HG03066 (cell line): ENCODE data around the gene ETV6.
A peak's percentile ranks its signal among the peaks of the same experiment; 100 is the strongest.

Experiments used
- ATAC-seq: cut with Tn5 transposase; IDR thresholded peaks from one replicate; pipeline ENCODE4 v1.9.1; 2021; ENCODE audit warnings: low read depth; ENCODE audit not compliant: unreplicated experiment

ETV6 gene

DNA sequence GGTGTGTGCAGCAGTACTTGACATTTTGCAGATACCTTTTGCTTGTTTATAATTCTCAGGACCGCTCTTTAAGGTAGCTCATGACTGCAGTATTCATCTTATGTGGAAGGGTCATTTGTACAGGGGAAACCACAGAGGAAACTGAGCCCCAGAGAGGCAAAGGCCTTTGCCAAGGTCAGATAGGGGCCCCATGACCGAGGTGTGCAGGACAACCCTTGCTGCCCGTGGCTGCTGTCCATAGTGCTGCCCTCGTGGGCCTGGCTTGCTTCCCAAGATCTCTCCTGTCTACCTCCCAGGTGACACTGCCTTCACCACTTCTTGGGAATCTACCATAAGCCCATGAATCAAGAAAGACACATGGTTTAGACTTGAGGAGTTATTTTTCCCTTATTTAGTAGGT is 222.6 kb downstream of the ETV6 start:
- no peak for ATAC-seq

DNA sequence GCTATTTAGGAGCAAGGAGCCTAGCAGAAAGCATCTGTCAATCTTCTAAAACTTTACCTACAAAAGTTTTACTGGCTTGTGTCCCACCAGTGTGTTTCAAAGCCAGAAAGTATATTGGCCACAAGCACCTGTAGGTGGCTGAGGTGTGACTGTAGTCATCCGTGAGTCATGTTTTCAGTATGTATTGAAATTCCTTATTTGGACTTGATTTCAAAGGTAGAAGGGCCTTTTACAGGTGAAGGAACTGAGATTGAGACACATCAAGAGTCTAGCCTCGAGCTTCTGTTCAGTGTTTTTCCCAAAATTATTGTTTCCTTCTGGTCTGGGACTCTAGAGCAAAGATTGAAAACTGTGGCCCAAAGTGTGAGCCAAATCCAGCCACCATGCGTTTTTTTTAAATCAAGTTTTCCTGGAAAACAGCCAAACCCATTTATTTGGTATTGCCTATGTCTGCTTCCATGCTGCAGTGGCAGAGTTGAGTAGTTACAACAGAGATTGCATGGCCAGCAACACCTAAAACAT is 226.0 kb downstream of the ETV6 start:
- ATAC-seq, result no peak

DNA sequence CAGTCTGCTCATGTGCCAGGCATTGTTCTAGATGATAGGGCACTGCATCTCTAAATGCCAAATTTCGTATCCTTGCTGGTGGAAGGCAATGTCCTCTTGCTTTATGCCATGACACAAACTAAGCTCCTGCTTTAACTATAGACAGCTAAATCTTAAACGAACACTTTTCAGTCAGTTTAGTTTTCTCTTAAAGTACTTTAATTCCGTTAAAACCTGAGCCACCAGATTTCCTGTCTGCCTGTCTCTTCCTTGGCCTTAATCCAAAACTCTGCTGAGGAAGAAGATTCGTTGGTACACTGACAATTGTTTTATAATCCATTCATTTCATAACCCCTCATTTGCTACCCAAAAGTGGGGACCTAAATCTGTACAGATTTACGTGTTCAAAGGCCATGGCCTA is 226.8 kb downstream of the ETV6 start:
- ATAC-seq, result no peak

DNA sequence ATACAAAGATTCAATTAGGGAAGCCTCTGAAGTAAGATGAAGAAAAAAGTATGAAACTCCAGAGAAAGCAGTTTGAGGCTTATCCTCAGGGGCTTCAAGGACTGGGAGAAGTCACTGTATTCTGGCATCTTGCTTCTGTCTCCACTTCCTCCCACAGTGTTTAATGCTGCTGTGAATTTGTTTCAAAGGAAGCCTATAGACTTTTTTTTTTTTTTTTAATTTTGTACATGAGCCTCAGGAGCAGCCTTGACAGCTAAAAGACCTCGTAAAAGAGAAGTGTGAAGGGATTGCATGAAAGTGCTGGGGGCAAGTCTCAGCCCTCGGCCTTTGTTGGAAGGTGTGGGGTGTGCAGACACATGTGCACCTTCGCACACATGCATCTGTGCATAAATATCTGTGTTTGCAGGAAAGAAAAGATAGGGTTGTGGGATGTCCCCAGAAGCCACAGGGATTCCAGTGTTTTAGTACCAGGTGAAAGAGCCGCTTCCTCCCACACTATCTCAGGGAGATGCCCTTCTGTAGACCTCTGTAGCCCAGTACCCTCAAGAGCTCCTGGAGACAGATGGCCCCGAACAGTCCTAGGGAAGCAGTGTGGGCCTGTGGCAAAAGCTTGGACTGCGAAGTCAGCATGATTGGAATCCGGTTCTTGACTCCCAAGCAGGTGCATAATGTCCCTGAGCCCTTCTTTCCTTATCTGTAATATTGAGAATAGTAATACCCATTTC is 227.8 kb downstream of the ETV6 start:
- ATAC-seq, result no peak

DNA sequence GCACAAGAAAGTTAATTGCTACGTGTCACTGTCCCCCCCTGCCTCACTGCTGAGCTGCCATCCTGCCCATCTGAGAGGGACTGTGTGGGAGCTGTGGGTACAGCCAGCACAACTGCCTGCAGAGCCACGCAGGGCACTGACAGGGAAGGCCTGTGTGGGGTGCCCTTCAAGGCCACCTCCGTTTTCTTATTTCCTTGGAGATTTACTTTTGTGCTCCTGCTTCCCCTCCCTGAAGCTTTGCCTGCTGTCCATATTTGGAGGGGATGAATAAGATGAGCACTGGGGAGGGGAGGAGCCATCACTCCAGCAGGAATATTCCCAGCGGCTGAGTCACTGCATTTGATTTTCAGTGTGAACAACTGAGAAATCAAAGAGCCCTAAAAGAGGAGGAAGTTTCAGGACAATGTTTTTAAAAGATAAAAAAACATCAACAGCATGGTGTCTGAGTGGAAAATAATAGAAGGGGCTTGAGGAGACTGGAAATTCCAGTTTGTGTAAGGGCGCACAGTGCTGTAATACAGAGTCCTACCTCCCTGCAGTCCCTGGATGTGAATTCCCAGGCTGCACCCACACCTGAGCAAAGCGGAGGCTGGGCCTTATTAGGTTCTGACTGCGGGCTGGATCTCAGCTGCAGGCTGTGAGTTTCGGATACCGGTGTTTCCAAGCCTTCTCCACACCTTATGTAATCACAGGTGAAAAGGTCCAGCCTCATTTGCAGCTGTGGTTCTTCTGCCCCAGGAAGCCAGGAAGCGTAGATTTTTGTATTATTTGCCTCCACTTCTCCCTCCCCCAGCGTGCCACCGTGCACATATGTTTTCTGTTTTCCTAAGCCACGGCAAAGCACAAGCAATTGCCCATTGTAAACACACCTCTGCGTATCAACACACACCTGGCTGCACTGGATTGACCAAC is 228.7 kb downstream of the ETV6 start:
- no peak for ATAC-seq

DNA sequence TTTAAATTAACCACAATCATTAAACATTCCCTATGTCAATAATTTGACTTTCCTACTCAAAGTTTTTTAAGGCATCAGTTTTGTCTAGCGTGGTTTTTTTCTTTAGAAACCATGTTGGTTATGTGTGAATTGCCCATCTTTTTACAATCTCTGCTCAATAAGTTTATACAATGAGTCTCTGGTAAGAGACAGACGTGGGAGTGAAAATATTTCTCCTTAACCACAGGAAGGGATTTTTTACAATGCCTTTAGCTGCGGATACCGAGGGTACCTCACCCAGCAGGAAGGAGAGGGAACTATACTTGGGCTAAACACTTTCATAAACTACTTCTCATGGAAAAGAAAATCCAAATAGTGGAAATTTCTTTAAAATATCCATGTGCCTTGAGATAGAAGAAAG is 229.8 kb downstream of the ETV6 start:
- no peak for ATAC-seq

DNA sequence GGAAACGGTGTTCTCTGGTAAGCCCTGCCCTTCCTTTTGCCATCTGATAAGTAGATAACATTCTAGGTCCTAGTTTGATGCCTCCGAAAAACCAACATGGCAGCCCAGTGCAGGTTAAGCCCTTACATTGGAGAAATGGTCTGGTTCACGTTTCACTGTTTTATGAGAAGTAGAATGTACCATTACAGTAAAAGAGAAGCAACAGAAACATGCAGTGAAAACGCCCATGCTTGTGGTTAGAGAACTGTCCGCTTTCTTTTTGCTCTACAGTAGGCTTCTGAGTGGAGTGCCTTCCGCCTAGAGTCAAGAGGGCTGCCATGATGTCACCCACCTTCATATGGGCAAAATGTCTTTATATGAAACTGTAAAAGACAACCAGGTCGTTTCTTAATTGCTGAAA is 230.9 kb downstream of the ETV6 start:
- no peak for ATAC-seq

DNA sequence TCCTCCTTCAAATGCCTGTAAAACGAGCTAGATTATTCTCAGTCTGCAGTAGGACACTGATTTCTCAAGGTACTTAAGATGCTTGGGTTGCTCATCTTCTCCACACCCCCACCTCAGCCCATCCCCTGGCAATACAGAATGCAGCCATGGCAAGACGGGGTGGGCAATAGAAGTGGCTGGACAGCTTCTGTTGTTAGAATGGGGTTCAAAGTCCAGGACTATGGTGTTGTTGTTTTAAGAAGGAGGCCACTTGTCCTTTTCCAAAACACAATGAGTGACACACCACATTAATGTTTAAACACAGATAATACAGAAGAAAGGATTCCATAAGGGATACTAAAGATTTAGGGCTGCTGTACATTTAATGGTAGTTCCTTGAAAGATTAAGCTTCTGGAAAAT is 232.4 kb downstream of the ETV6 start:
- no peak for ATAC-seq

DNA sequence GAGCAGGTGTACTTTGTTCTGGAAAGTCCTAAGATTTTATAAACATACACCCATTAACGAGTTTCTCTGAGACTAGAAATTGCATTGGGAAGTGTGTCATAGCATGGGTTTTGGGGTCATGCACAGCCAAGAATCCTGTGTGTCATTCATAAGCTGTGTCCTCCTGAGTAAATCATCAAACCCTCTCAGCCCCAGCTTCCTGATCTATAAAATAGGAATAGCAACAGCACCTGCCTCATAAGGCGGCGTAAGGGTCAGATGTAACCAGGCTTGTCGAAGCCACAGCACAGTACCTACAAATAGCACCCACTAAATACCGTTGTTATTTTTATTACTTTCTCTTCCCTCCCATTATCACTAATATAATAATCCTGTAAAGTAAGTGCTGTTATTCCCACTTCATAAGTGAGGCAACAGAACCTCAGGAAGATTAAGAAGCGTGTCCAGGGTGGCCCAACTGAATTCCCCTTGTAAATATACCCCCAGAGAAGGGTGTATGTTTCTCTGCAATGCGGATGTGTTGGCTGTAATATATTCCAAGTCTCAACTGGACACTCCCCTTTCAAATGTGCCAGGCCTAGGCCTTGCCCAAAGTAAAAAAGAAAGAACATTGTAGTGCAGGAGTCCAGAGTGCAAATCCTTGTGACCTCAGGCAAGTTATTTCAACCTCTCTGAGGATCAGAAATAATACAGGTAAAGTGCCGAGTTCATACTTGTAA is 233.0 kb downstream of the ETV6 start:
- ATAC-seq, result peak; percentile 54

DNA sequence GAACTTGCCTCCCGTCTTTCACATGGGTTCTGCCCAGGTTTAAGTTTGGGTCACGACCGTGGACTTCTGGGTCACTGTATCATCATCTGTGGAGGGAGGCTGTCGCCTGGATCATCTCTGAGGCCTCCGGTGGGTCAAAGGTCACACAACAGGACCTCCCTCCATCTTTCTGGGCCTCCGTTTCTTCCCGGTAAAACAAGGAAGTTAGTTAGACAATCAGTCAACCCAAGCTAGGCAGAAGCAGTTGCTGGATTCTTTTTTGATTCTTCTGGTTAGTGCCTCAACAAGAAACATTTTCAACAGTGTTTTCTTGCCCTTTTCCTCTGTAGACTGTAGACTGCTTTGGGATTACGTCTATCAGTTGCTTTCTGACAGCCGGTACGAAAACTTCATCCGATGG is 234.6 kb downstream of the ETV6 start:
- ATAC-seq, result no peak

DNA sequence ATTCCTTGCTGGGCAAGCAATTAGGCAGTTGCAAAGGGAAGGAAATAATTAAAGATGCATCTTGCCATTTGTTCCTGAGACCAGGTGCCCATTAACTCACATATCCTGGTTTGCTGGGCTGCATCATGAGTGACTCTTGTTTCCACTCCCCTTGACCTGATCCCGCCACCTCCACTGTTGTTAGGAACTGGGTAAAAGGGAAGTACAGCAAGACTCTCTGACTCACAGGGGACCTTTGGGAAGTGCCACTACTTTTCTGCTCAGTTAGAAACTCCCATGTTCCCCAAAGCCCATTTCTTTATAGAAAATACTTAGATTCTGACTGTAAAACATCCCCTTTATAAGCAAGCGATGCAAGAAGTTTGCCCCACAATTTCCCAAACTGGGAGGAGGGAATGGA is 235.2 kb downstream of the ETV6 start:
- ATAC-seq, result no peak

DNA sequence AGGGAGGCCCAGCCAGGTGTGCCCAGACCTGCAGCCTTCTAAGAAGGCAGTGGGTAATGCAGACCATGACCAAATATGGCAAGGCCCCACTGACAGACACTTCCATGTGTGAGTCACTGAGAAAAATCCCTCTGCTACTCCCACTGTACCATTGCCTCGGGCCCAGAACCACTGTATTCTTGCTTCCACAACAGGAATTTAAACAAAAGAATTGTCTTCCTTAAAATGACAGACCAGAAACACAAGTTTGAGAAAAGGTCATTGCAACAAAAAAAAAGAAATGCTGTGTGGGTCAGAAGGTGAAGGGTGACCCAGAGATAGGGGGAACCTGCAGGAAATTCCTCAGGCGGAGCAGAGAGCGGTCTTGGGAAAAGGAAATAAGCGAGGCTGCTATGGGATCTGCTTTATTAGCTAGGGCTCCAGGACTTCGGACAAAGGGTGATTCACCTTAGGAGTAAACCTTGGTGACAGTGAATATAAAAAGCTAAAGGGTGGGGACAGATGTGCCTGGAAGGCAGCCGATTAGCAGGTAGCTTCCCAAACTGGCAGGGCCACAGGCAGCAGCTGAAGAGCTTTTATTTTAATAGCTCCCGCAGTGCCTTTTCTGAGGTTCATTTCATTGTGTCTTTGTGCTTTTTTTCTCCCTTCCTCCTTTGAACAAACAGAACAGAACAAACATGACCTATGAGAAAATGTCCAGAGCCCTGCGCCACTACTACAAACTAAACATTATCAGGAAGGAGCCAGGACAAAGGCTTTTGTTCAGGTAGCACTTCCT is 236.0 kb downstream of the ETV6 start:
- no peak for ATAC-seq

DNA sequence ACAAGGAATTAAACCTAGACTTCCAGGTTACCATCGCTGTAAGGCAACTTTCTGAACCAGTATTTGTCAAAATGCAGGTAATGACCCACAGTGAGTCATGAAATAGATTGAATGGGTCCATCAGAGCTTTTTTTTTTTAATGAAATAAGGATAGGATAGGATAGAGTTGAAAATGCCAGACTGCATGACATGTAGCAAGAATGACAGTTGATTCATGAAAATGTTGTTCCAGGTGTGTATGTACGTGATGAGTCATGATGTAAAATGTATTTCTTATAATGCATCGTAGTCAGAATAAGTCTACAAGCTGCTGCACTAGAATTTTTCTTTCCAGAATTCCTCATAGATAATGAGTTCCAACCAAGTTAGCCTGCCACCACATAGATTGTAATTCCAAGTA is 236.9 kb downstream of the ETV6 start:
- ATAC-seq, result no peak

DNA sequence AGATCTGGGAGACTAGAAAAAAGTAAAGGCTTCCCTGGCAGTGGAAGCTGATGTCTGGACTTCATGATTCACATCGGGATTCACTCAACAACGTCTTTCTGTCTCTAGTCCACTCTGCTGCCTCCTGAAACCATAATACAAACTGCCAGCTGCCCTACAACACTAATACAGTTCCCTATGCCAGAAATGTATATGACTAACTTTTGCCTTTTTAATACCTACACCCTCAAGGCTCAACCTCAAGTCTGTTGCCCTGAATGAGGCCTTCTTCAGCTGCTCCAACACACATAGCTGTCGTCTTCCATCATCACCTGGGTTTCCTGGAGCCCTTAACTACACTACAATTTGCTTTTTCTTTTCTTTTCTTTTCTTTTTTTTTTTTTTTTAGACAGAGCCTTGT is 238.6 kb downstream of the ETV6 start:
- no peak for ATAC-seq

DNA sequence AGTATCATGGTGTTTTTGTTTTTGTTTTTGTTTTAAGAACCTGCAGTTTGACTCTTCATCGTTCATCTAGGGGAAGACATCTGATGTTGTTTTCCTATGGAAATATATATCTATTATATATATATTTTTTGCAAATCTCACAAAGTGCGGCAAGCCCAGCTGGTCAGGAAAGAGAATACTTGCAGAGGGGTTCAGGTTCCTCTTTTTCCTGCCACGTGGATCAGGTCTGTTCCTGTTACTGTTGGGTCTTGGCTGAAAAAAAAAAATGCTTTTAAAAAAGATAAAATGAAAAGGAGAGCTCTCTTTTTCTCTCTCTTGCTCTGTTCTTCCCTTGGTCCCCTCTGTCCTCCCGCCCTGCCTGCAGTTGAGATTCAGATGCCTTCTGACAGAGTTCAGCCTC is 241.9 kb downstream of the ETV6 start:
- ATAC-seq, result no peak

DNA sequence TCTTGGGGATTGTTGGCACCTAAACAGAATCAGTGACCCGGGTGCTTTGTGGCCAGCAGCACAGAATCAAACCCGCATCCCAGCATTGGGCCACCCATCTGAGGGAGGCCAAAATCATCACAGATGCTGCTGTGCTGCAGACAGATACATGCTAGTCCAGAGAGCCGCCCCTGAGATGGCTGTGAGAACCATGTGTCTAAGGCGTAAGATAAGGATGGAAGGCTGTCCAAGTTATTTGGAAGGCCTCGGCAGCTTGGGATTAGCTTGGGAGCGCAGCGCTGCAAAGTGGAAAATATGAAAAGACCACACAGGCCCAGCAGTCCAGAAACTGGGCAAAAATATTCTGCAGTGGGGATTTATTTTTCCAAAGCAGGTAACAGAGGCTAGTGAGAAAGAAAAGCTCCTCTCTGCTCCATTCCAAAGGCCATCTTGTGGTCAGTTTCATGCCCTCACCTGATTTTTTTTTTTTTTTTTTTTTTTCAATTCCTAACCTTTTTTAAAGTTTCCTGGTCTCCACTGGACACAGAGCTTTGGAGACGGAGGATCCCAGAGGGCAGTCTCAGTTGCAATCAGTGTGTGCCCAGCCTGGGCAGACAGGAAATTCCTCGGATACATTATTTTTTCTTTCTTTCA is 242.4 kb downstream of the ETV6 start:
- no peak for ATAC-seq

DNA sequence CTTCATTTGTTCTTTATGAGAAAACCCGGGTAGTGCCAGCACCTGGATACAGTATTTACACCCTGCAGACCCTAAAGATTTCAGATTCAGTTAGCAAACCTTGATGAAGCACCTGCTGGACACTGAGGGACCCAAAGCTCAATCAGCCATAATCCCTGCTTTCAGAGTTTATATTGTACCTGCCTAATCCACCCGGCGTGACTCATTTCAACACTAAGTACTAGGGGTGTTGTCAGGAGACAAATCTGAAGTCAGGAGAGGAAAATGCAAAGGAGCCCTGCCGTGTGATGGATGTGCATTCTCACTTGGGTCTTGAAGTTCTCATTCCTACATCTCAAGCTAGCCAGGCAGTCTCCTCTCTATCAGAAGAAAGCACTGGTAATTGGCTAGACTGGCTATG is 244.5 kb downstream of the ETV6 start:
- no peak for ATAC-seq

DNA sequence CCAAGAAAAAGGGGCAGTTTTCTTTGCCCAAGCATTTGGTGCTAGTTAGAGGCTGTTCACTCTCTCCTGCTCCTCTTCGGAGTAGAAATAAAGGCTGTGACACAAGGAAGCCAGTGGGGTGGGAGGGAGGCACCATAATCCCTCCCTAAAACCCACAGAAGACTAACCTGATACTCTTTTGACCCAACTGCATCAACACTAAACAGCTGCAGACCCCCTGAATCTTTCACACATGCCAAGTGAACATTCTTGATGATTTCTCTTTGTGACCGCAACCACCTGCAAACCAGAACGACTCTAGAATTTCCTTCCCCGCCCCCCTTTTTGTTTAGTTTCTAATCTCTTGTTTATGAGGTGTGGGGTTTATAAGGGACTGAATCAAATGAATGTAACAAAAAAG is 245.4 kb downstream of the ETV6 start:
- peak; percentile 69 for ATAC-seq

DNA sequence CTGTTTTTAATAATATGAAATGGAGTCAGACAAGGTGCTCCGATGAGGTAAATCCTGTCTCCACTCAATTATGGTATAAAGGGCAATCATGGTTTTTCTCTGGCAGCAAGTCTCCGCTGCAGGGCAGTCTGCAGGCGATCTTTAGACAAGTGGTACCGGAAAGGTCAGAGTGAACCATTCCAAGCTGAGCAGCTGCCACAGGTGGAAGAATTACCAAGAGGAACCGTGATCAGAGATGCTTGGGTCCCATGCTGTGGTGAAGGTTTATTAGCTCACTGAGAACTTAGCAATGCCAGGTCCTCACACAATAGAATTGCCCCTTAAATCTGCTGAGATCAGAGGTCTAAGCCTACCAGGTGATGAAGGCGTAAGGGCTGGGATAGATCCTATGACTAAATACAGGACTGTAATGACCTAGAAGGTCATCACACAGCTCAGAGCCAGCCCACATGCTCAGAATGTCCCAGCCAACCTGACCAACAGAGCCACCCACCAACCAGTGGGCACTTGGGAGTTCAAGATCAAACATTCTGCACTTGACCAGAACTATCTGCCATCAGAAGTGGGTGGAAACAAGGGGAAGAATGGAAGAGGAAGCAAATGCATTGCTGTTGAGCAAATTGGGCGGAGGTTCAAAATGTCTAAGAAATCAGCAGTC is 246.1 kb downstream of the ETV6 start:
- no peak for ATAC-seq
